PFSK-1 (cell line): ENCODE results near the gene HACL1.

Source experiments
- FOXP2 ChIP-seq: optimal IDR thresholded peaks from 2 replicates; pipeline ENCODE3; 2011; ENCODE audit warnings: borderline replicate concordance, control low read depth, inconsistent platforms; ENCODE audit not compliant: insufficient read depth; ENCODE audit errors: extremely low read length, extremely low read depth
- POLR2AphosphoS5 ChIP-seq: IDR thresholded peaks from 2 replicates; pipeline ENCODE4 v1.6.1; 2012; ENCODE audit warnings: low read depth, mild to moderate bottlenecking, control low read depth, low read length, moderate library complexity
- REST ChIP-seq, 2 experiments: IDR thresholded peaks; 2 replicates each; pipeline versions ENCODE4 v1.6.1 to v1.8.0; 2011 to 2012; ENCODE audit warnings: low read depth in 2 of 2, low read length in 2 of 2, control low read depth in 1 of 2, inconsistent platforms in 1 of 2, mild to moderate bottlenecking in 1 of 2, moderate library complexity in 1 of 2; ENCODE audit not compliant: insufficient read depth in 1 of 2
- SIN3A ChIP-seq: IDR thresholded peaks from 2 replicates; pipeline ENCODE4 v1.6.1; 2012; ENCODE audit warnings: mild to moderate bottlenecking, low read length, moderate library complexity, borderline replicate concordance; ENCODE audit not compliant: insufficient read depth
- TAF1 ChIP-seq: IDR thresholded peaks from 2 replicates; pipeline ENCODE4 v1.6.1; 2012; ENCODE audit warnings: low read length, control low read depth, borderline replicate concordance; ENCODE audit not compliant: insufficient read depth

Gene HACL1

GRCh38 chr3:15528854-15529537 lies 72.4 kb downstream of the HACL1 start:
- TF ChIP-seq FOXP2 = no peak
- TF ChIP-seq TAF1 = no peak
- no peak for TF ChIP-seq SIN3A
- TF ChIP-seq POLR2AphosphoS5 = no peak
- no peak for TF ChIP-seq REST (IDR thresholded peaks at IDR 0.05; ENCODE audit: insufficient read depth in 1 of 2, low read depth in 2 of 2, low read length in 2 of 2)

- TF ChIP-seq TAF1 (no peak), POLR2AphosphoS5 (no peak), REST (IDR thresholded peaks at IDR 0.05; ENCODE audit: insufficient read depth in 1 of 2, low read depth in 2 of 2, low read length in 2 of 2) (no peak), FOXP2 (no peak), SIN3A (no peak)
Observed at GRCh38 chr3:15527031-15527459, 74.3 kb downstream of the HACL1 start.

- no peak for TF ChIP-seq POLR2AphosphoS5
- no peak for TF ChIP-seq REST (IDR thresholded peaks at IDR 0.05; ENCODE audit: insufficient read depth in 1 of 2, low read depth in 2 of 2, low read length in 2 of 2)
- no peak for TF ChIP-seq TAF1
- no peak for TF ChIP-seq FOXP2
- TF ChIP-seq SIN3A = no peak
Observed at GRCh38 chr3:15525790-15526189, 75.6 kb downstream of the HACL1 start.

- no peak for TF ChIP-seq REST (IDR thresholded peaks at IDR 0.05; ENCODE audit: insufficient read depth in 1 of 2, low read depth in 2 of 2, low read length in 2 of 2)
- TF ChIP-seq TAF1 = no peak
- no peak for TF ChIP-seq POLR2AphosphoS5
- no peak for TF ChIP-seq SIN3A
- TF ChIP-seq FOXP2 = no peak
Observed at GRCh38 chr3:15523660-15524417, 77.5 kb downstream of the HACL1 start.
